Skin of body (tissue), 2 donors: ENCODE results near the gene ATP9B. TPM values are rescaled to one million over a fixed set of nuclear protein-coding genes. Genes with fewer than 3 reads are reported as not detected.
"Not testable (repeated sequence)": the region's sequence is repeated elsewhere in the genome, so short reads cannot be mapped to it uniquely, and the experiment has no call there.

Source experiments
- DNase-seq: peaks from one replicate; lab custom pipeline; 2025; lab: John Stamatoyannopoulos, UW
- total RNA-seq: library from RNA; depleted of rRNA; stranded (reverse); fragments of >200 nt; gene quantifications from one replicate; pipeline ENCODE4 v1.2.3, GENCODE V29; 2014

Gene ATP9B
- total RNA-seq, 1 donor from 2014 or later, result 49.0 TPM

GRCh38 chr18:79283929-79284328, 214.7 kb downstream of the ATP9B start:
- no peak for DNase-seq

DNA sequence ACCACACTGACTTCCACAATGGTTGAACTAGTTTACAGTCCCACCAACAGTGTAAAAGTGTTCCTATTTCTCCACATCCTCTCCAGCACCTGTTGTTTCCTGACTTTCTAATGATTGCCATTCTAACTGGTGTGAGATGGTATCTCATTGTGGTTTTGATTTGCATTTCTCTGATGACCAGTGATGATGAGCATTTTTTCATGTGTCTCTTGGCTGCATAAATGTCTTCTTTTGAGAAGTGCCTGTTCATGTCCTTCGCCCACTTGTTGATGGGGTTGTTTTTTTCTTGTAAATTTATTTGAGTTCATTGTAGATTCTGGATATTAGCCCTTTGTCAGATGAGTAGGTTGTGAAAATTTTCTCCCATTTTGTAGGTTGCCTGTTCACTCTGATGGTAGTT, 216.0 kb downstream of the ATP9B start:
- not testable (repeated sequence) for DNase-seq

DNA sequence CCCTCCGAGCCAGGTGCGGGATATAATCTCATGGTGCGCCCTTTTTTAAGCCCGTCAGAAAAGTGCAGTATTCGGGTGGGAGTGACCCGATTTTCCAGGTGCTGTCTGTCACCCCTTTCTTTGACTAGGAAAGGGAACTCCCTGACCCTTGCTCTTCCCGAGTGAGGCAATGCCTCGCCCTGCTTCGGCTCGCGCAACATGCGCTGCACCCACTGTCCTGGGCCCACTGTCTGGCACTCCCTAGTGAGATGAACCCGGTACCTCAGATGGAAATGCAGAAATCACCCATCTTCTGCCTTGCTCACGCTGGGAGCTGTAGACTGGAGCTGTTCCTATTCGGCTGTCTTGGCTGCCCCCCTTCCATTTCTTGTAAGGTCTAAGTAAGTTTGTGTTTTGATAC, 221.2 kb downstream of the ATP9B start:
- DNase-seq, result not testable (repeated sequence)

GRCh38 chr18:79290876-79291275, 221.7 kb downstream of the ATP9B start:
- DNase-seq, result no peak

- DNase-seq, result no peak
Observed at GRCh38 chr18:79294235-79294634, 225.0 kb downstream of the ATP9B start.

DNA sequence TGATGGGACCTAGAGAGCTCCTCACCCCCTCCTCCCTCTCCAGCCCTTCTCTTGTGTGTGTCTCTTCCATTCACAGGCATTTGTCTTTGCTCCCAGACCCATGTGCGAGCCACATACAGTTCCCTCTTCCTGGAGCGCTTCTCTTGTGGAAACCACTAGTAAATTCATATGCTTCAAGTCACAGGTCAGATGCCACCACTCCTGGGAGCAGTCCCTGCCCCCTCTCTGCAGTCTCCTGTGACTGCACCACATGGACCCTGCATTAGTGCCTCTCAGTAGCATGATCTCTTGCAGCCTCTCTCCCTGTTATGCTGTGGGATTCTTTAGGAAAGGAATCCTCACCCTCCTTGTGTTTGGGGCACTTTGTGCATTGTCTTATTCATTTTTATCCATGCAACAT, 230.1 kb downstream of the ATP9B start:
- no peak for DNase-seq

DNA sequence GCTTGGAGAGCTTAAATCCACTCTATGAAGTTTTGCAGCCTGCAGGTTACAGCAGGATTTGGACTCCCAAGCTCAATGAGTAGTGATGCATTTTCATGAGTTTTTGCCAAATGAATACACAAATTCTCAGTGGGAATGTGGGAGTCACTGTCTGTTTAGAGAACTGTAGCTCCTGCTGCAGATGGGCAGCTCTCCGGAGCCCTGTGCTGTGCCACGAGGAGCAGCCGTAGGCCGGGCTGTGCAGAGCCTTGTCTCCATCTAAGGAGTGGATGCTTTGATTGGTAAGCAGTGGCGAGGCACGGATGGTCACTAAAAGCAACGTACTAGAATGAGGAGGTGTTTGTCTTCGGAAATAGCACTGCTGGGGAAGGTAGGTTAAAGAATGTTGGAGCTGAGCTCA, 230.5 kb downstream of the ATP9B start:
- DNase-seq, result no peak

DNA sequence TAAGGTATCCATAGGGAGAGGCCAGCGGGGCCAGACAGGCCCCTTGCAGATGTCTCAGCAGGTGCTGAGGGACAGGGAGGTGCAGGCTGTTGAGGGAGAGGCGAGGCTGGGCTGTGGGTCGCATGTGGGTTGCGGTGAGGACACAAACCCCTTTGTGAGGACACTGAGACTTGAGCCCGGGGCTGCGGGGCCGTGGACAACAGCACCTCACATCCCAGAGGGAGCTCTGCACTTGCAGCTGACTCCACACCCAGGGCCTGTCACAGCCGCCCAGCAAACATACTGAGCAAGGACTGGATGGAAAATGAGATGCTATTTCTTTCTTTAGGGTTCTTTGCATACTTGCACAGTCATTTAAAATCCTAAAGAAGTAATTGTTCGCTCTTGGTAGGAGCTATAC, 231.2 kb downstream of the ATP9B start:
- DNase-seq, result no peak

- DNase-seq, result no peak
Observed at GRCh38 chr18:79302120-79302519, 232.9 kb downstream of the ATP9B start.

DNA sequence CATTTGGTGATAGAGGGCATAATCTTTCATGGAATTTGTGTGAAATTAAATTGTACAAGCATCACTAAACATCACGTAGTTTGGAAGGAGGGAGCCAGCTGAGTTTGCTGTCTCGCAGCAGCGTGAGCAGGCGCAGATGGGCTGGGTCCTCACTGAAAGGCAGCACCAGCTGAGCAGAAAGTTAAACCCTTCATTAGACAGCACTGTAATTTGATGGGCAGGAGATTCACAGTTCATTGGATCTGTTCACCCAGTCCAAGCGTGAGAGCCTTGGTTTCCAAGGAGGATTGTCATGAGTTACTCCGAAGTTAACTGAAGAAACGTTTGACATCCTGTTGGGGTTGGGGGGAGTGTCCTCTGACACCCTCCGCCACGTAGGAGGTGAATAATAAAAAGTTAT, 236.7 kb downstream of the ATP9B start:
- DNase-seq, result no peak

- no peak for DNase-seq
Observed at GRCh38 chr18:79309614-79310358, 240.6 kb downstream of the ATP9B start.

GRCh38 chr18:79314838-79315388, 245.7 kb downstream of the ATP9B start:
- DNase-seq, result peak; percentile 47

DNA sequence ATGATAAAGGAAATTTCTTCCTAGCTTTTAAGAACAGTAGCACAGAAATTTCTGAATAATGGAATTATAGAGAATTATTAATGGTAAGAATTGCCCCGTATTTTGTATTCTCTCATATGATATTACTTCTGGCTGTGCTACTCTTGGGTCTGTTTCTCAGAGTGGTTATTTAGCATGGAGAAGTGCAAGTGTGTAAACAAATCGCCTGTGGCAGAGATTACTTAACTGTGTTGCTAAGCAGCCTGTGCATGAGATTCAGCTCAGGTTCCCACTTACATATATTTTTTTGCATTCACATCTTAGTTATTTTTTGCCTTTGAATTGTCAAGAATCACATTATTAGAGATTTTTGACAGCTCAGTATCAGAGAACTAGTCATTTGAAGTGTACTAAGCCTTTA, 246.4 kb downstream of the ATP9B start:
- DNase-seq, result no peak

GRCh38 chr18:79317703-79318102, 248.5 kb downstream of the ATP9B start:
- DNase-seq, result no peak

- no peak for DNase-seq
Observed at GRCh38 chr18:79318142-79318673, 249.0 kb downstream of the ATP9B start.

GRCh38 chr18:79320216-79320850, 251.1 kb downstream of the ATP9B start:
- no peak for DNase-seq

DNA sequence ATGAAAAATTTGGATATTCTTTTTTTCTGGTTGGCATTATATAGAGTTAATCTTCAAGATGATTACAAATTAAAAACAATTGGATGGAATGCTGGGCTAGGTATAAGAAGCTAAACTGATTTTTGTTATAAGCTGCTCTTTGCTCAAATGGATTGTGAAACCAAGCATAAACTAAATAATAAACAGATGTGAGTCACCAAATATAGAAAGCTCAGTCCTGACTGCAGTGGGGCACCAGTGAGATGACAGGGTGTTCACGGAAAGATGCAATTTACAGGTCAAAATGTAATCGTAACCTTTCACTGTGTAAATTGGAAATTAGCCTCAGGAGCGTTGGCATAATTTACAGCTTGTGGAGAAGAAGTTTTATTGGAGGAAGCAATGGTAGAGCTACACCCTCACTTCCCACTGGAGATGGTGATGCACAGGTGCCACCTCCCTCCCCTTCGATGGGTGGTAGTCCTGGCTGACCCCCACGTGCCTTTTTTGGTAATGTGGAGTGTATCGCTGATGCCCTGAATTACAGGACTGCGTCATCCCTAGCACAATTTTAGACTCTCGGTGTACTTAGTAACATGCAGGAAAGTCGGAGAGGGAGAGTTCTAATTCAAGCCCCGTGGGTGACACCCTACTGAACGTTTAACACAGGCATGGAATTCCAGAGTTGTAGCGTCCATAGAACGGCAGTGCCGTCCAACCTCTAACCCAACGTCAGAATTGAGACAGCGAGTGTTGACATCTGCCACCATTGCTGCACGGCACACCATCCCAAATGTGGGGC, 252.6 kb downstream of the ATP9B start:
- DNase-seq, result no peak

GRCh38 chr18:79322441-79322840, 253.2 kb downstream of the ATP9B start:
- peak; percentile 2 for DNase-seq

DNA sequence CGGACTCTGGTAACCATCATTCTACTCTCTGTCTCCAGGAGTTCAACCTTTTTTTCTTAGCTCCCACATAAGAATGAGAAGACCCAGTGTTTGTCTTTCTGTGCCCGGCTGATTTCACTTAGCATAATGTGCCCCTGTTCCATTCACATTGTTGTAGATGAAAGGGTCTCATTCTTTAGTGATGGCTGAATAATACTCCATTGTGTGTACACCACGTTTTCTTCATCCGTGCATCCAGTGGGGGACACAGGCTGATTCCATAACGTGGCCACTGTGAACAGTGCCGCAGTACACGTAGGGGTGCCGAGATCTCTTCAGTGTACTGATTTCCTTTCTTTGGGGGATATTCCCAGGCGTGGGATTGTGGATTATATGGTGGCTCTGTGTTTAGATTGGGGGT, 254.3 kb downstream of the ATP9B start:
- DNase-seq, result no peak

DNA sequence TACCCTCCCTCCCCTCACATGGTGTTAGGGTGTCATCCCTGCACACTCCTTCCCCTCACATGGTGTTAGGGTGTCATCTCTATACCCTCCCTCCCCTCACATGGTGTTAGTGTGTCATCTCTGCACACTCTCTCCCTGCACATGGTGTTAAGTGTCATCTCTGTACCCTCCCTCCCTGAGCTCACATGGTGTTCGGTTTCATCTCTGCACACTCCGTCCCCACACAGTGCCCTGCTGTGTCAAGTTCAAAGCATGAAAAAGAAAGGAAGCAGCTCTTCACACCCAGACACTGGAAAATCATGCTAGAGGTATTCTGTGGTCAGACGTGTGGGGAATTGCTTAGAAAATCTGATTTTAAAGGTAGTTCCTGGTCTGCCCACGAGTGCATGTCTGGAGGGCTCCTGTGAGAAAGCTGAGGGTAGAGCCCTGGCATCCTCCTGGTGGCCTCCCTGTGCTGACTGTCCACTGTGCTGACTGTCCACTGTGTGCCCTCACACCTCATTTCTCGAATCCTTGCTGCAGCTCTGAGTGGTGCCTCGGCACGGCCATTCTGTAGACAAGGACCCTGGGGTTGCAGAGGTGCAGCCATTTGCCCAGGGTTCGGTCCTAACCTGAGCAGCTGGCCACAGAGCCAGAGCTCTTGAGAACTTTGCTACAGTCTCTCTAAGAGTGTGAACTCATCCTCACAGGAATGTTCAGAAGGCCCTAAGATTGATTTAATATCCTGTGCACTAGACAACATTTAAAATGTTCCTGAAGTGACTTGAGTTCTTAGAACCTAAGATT, 257.4 kb downstream of the ATP9B start:
- no peak for DNase-seq

- DNase-seq, result no peak
Observed at GRCh38 chr18:79327199-79327721, 258.1 kb downstream of the ATP9B start.
